SK-N-MC (cell line): Measurements from ENCODE around the gene TAF4B.
"Not testable (repeated sequence)": the region's sequence is repeated elsewhere in the genome, so short reads cannot be mapped to it uniquely, and the experiment has no call there.

ENCODE experiments used
- DNase-seq: peaks from one replicate; pipeline ENCODE4 v3.0.0-alpha.2; 2011; ENCODE audit warnings: low read depth, low spot score
- H3K27ac ChIP-seq: fragments of 200-600 bp; sonication (generic); 2 replicates; pipeline ENCODE4 v1.5.1; 2016; ENCODE audit warnings: mixed run types
- H3K36me3 ChIP-seq: fragments of 200-600 bp; sonication (generic); 2 replicates; pipeline ENCODE4 v1.6.1; 2017; ENCODE audit warnings: antibody characterized with exemption, low read length, mixed read lengths; ENCODE audit not compliant: insufficient read depth
- H3K4me3 ChIP-seq: fragments of 200-600 bp; sonication (generic); 2 replicates; pipeline ENCODE4 v1.5.1; 2016
- H3K9ac ChIP-seq: fragments of 200-600 bp; sonication (generic); 2 replicates; pipeline ENCODE4 v1.8.0; 2017; ENCODE audit warnings: mixed run types, mixed read lengths; ENCODE audit not compliant: insufficient read length
- H3K9me3 ChIP-seq: fragments of 200-600 bp; sonication (generic); 2 replicates; pipeline ENCODE4 v1.6.1; 2017; ENCODE audit warnings: low read depth, mild to moderate bottlenecking, antibody characterized with exemption, low read length, moderate library complexity, mixed read lengths
- EZH2 ChIP-seq: fragments of 200-600 bp; sonication (generic); IDR thresholded peaks from one replicate; pipeline ENCODE4 v1.6.1; 2017; ENCODE audit warnings: antibody characterized with exemption
- FOXP2 ChIP-seq: optimal IDR thresholded peaks from 2 replicates; pipeline ENCODE3; 2011; ENCODE audit warnings: mild to moderate bottlenecking, moderate library complexity; ENCODE audit not compliant: insufficient read depth; ENCODE audit errors: extremely low read length, control extremely low read depth
- POLR2AphosphoS5 ChIP-seq: IDR thresholded peaks from 2 replicates; pipeline ENCODE4 v1.6.1; 2012; ENCODE audit warnings: mild to moderate bottlenecking, low read depth, low read length, borderline replicate concordance

TAF4B gene, protein sequence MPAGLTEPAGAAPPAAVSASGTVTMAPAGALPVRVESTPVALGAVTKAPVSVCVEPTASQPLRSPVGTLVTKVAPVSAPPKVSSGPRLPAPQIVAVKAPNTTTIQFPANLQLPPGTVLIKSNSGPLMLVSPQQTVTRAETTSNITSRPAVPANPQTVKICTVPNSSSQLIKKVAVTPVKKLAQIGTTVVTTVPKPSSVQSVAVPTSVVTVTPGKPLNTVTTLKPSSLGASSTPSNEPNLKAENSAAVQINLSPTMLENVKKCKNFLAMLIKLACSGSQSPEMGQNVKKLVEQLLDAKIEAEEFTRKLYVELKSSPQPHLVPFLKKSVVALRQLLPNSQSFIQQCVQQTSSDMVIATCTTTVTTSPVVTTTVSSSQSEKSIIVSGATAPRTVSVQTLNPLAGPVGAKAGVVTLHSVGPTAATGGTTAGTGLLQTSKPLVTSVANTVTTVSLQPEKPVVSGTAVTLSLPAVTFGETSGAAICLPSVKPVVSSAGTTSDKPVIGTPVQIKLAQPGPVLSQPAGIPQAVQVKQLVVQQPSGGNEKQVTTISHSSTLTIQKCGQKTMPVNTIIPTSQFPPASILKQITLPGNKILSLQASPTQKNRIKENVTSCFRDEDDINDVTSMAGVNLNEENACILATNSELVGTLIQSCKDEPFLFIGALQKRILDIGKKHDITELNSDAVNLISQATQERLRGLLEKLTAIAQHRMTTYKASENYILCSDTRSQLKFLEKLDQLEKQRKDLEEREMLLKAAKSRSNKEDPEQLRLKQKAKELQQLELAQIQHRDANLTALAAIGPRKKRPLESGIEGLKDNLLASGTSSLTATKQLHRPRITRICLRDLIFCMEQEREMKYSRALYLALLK

DNA sequence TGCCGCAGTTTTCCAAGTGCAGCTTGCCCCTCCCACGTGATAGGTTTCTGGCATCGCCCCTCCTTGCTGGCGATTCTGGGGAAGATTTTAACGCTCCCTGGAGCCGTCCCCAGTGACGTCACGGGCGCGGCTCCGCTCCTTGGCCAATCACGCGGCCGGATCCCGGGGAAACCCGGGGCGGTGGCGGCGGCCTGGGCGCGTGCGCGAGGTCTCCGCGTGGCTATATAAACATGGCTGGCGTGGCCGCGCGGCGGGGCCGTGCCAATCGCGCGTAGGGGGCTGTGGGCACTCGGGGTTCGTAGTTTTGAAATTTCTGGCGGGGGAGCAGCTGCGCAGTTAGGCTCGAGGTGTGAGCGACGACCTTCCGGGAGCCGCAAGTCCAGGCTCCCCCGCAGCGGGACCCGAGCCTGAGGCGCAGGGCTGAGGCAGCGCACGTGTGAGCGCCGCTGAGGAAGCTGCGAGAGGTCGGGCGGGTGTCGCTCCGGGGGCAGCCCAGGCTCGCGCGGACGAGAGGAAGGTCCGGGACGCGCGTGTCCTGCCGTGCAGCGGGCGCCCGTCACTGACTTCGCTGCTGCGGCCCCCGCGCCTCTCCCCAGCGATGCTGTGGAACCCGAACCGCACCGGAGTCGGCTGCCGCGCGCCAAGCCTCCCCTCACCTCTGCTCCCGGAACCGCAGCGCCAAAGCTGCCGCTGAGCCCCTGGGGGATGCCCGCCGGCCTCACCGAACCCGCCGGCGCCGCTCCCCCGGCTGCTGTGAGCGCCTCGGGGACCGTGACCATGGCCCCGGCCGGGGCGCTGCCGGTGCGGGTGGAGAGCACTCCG is at the start of gene TAF4B:
Gene TAF4B, plus strand, starts transcription at position 217 of the 822 bp plus-strand sequence. Its CDS starts 489 bp downstream, at position 706.
- Histone ChIP-seq H3K4me3 (peak within 1 kb of the TSS; percentile 95), H3K27ac (no peak within 1 kb of the TSS), H3K9ac (peak within 1 kb of the TSS; percentile 82), H3K9me3 (no peaks in the 10 kb centered on the region), H3K36me3 (no peaks in the 10 kb centered on the region)
- TF ChIP-seq EZH2 (no peak), POLR2AphosphoS5 (peak; percentile 88), FOXP2 (no peak)
- DNase-seq: peak; percentile 48

DNA sequence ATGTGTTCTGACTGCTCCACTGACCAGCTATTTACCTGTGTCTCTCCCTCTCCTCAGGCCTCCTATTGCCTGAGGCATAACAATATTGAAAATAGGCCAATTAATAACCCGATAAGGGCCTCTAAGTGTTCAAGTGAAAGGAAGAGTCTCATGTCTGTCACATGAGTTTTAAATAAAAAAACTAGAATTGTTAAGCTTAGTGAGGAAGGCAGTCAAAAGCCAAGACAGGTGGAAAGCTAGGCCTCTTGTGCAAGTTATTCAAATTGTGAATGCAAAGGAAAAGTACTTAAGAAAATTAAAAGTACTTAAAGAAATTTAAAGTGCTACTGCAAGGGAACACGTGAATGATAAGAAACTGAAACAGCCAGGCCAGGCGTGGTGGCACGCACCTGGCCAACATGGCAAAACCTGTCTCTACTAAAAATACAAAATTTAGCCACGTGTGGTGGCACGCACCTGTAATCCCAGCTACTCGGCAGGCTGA is 44.9 kb upstream of the TAF4B start:
- no peak for TF ChIP-seq EZH2
- no peak for TF ChIP-seq FOXP2
- no peak for TF ChIP-seq POLR2AphosphoS5
- no peaks in the 10 kb centered on the region for H3K9me3 ChIP-seq
- H3K4me3 ChIP-seq: no peak overlapping the region
- no peak for DNase-seq
- no peak overlapping the region for H3K9ac ChIP-seq
- H3K36me3 ChIP-seq: no peaks in the 10 kb centered on the region
- no peak overlapping the region for H3K27ac ChIP-seq

DNA sequence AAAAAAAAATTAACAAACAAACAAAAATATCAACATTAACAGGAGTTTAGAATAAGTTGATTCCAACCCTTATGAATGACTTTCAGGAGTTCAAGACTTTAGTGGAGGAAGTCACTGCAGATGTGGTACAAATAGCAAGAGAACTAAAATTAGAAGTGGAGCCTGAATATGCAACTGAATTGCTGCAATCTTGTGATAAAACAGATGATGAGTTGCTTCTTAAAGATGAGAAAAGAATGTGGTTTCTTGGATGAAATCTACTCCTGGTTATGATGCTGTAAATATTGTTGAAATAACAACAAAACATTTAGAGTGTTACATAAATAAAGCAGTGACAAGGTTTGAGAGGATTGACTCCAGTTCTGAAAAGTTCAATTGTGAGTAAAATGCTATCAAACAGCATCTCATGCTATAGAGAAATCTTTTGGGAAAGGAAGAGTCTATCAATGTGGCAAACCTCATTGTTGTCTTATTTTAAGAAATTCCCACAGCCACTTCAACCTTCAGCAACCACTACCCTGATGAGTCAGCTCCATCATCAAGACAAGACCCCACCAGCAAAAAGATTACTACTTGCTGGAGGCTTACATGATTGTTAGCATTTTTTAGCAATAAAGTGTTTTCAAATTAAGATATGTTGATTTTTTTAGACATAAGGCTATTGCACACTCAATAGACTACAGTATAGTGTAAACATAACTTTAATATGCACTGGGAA is 42.7 kb upstream of the TAF4B start:
- no peaks in the 10 kb centered on the region for H3K9me3 ChIP-seq
- no peak overlapping the region for H3K9ac ChIP-seq
- no peak overlapping the region for H3K4me3 ChIP-seq
- no peak overlapping the region for H3K27ac ChIP-seq
- no peaks in the 10 kb centered on the region for H3K36me3 ChIP-seq
- DNase-seq: no peak
- no peak for TF ChIP-seq EZH2
- no peak for TF ChIP-seq FOXP2
- TF ChIP-seq POLR2AphosphoS5: no peak

DNA sequence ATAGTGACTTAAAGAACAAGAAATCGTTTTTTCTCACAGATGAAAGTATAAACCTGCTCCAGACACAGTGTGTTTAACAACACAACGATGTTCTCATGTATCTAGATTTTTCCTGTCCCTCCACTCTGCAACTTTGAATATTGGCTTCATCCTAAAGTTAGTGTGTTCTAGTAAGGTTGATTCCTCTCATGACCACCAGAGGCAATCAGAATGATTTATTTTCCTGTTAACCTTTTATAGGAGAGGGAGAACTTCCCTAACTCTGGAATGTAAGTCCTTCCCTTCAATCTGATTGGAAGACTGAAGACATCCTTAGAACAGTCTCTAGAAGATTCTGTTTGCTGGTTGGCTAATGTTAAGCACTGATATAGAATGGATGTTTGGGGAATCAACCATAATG is 41.0 kb upstream of the TAF4B start:
- H3K9me3 ChIP-seq: no peaks in the 10 kb centered on the region
- no peak overlapping the region for H3K4me3 ChIP-seq
- TF ChIP-seq EZH2 (no peak), FOXP2 (no peak), POLR2AphosphoS5 (no peak)
- H3K27ac ChIP-seq: no peak overlapping the region
- no peak overlapping the region for H3K9ac ChIP-seq
- no peak for DNase-seq
- no peaks in the 10 kb centered on the region for H3K36me3 ChIP-seq

- no peak for DNase-seq
- Histone ChIP-seq H3K36me3 (no peaks in the 10 kb centered on the region), H3K9ac (no peak overlapping the region), H3K9me3 (no peaks in the 10 kb centered on the region), H3K4me3 (no peak overlapping the region), H3K27ac (no peak overlapping the region)
- TF ChIP-seq EZH2 (no peak), FOXP2 (no peak), POLR2AphosphoS5 (no peak)
Observed at GRCh38 chr18:26190506-26190905, 35.7 kb upstream of the TAF4B start.

DNA sequence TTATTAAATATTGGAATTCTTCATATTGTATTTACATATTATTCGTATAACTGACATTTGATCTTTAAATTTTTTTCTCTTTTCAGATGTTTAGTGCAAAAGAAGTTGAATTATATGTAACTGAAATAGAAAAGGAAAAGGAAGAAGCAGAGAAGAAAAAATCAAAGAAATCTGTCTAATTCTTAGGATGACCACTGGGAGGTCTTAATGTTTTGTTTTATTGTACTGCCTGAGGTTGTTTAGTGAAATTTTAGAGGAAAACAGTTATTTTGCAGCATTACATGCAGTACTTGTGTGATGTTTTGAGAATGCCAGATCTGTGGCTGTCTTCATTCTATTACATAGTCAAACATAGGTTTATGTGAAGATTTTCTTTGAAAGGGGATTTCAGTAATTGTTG is 34.0 kb upstream of the TAF4B start:
- H3K4me3 ChIP-seq: no peak overlapping the region
- no peak overlapping the region for H3K27ac ChIP-seq
- no peak overlapping the region for H3K9ac ChIP-seq
- H3K36me3 ChIP-seq: no peaks in the 10 kb centered on the region
- no peaks in the 10 kb centered on the region for H3K9me3 ChIP-seq
- DNase-seq: no peak
- TF ChIP-seq EZH2: no peak
- no peak for TF ChIP-seq POLR2AphosphoS5
- TF ChIP-seq FOXP2: no peak

- no peak for DNase-seq
- Histone ChIP-seq H3K36me3 (no peaks in the 10 kb centered on the region), H3K9me3 (no peaks in the 10 kb centered on the region), H3K4me3 (no peak overlapping the region), H3K27ac (no peak overlapping the region), H3K9ac (no peak overlapping the region)
- TF ChIP-seq FOXP2: no peak
- no peak for TF ChIP-seq POLR2AphosphoS5
- no peak for TF ChIP-seq EZH2
Observed at GRCh38 chr18:26196605-26197004, 29.6 kb upstream of the TAF4B start.

GRCh38 chr18:26202001-26202400 is 24.2 kb upstream of the TAF4B start:
- not testable (repeated sequence) for DNase-seq, H3K4me3 ChIP-seq, H3K9me3 ChIP-seq, H3K27ac ChIP-seq, H3K36me3 ChIP-seq, H3K9ac ChIP-seq
